ENCODE data around the gene INMT. TPM values are rescaled to one million over a fixed set of nuclear protein-coding genes. Genes with fewer than 3 reads are reported as not detected.

The INMT gene
- total and polyA plus RNA-seq, 2 of the 8 experiments (the other 6 are each of a cell fraction or from before 2014, with no cell fraction given): 0.60 to 0.94 TPM

- no peak for DNase-seq (ENCODE audit: low read depth in 1 of 2, low spot score in 2 of 2)
Observed at GRCh38 chr7:30779574-30779973, 27.6 kb downstream of the INMT start.

More at GRCh38 chr7:30779574-30779973, 27.6 kb downstream of the INMT start:
- no peak overlapping the region for H2BK15ac ChIP-seq (ENCODE audit: low read length)
- no peak overlapping the region for H3K9ac ChIP-seq (replicated peaks in 1 of 4; ENCODE audit: extremely low read depth in 1 of 4, low read depth in 3 of 4, low read length in 3 of 4)
- H3K14ac ChIP-seq (ENCODE audit: insufficient read length): no peak overlapping the region
- peaks cover 0 to 3% (median 0%) of the 10 kb centered on the region in 4 experiments; a peak in 2 of 8 replicates for H3K36me3 ChIP-seq (ENCODE audit: control insufficient read depth in 2 of 4, insufficient read depth in 4 of 4, low read length in 3 of 4)
- no peak overlapping the region for H3K4ac ChIP-seq (replicated peaks; ENCODE audit: insufficient read length, low read depth, low read length)
- H2AK5ac ChIP-seq (ENCODE audit: low read depth, low read length): no peak overlapping the region
- H3K18ac ChIP-seq (ENCODE audit: extremely low read depth, low read length): no peak overlapping the region
- no peaks in the 10 kb centered on the region for H3K23me2 ChIP-seq (ENCODE audit: low read depth, low read length)
- H3K56ac ChIP-seq (replicated peaks; ENCODE audit: insufficient read length, low read depth, low read length): no peak overlapping the region
- no peaks in the 10 kb centered on the region for H3K9me3 ChIP-seq (ENCODE audit: insufficient read depth in 2 of 2, low read depth in 1 of 2, low read length in 1 of 2)
- peaks cover 0 to 1% of the 10 kb centered on the region in 2 experiments for H4K20me1 ChIP-seq (replicated peaks in 1 of 2; ENCODE audit: control insufficient read depth in 1 of 2, insufficient read depth in 2 of 2, low read length in 2 of 2)
- CTCF ChIA-PET (ENCODE audit: partially characterized antibody): interaction anchor here (0.6 to 3.0 kb wide), 2 partner anchors 12 to 37 kb away, joined by 3 to 11 read pairs; no protein-coding TSS in a partner anchor
- H2BK5ac ChIP-seq (ENCODE audit: low read depth, low read length): no peak overlapping the region
- no peak overlapping the region for H3K27ac ChIP-seq (ENCODE audit: low read depth, low read length)
- TF ChIP-seq EGR1 (IDR thresholded peaks at IDR 0.05; ENCODE audit: borderline replicate concordance, low read depth, low read length): no peak
- TF ChIP-seq RAD21 (IDR thresholded peaks at IDR 0.05 in 1 of 2, conservative IDR thresholded peaks at IDR 0.05 in 1 of 2; ENCODE audit: low read depth in 2 of 2, low read length in 2 of 2): peak in 1 of 2 experiments; percentile 16; a peak in 1 of 4 replicates
- no peak overlapping the region for H3K4me2 ChIP-seq (ENCODE audit: insufficient read depth in 1 of 2, low read depth in 2 of 2, low read length in 2 of 2)
- 84% methylated on average over 5 of the region's 5 CpGs; no CpG with 5 or more reads in 1 of the 2 experiments for WGBS, 2 experiments (ENCODE audit: extremely low coverage in 1 of 2, insufficient coverage in 1 of 2, insufficient read length in 1 of 2, insufficient replicate concordance in 2 of 2, low coverage in 1 of 2, low lambda C conversion rate in 2 of 2, missing lambda C conversion rate in 1 of 2)
- H2BK120ac ChIP-seq (replicated peaks; ENCODE audit: low read depth, low read length): no peak overlapping the region
- H2BK12ac ChIP-seq (ENCODE audit: low read depth, low read length): no peak overlapping the region
- no peaks in the 10 kb centered on the region for H3K79me1 ChIP-seq (ENCODE audit: low read depth, low read length)
- no peak overlapping the region for H2AFZ ChIP-seq (ENCODE audit: low read length)
- H4K5ac ChIP-seq (ENCODE audit: insufficient read length, low read depth, low read length): no peak overlapping the region
- no peak overlapping the region for H4K8ac ChIP-seq (ENCODE audit: extremely low read depth, insufficient read depth, low read length)
- no peak overlapping the region for H4K91ac ChIP-seq (replicated peaks; ENCODE audit: insufficient read length, low read length)
- no peaks in the 10 kb centered on the region for H3K79me2 ChIP-seq (ENCODE audit: control insufficient read depth in 1 of 2, insufficient read depth in 2 of 2, low read length in 2 of 2)
- no peak overlapping the region for H3K23ac ChIP-seq (ENCODE audit: insufficient read length)
- H3K4me1 ChIP-seq (replicated peaks in 1 of 4; ENCODE audit: control insufficient read depth in 3 of 4, insufficient read depth in 4 of 4, low read length in 3 of 4): no peaks in the 10 kb centered on the region
- POLR2A ChIA-PET (ENCODE audit: partially characterized antibody): no interaction called here
- no peaks in the 10 kb centered on the region for H3K27me3 ChIP-seq (replicated peaks in 1 of 4; ENCODE audit: control insufficient read depth in 3 of 4, extremely low read depth in 1 of 4, insufficient read depth in 3 of 4, low read length in 3 of 4)
- no peak for FAIRE-seq
- no peak overlapping the region for H3K4me3 ChIP-seq (ENCODE audit: extremely low read depth in 1 of 4, insufficient read depth in 2 of 4, low read depth in 3 of 4, low read length in 4 of 4)
- H2BK20ac ChIP-seq (ENCODE audit: low read length): no peak overlapping the region
